NCI-H128 (cell line): Measurements from ENCODE around the gene CHPF.

ENCODE experiments used
- DNase-seq: peaks from one replicate; lab custom pipeline; 2025; ENCODE audit not compliant: unreplicated experiment; lab: John Stamatoyannopoulos, UW

Gene CHPF

GRCh38 chr2:219543596-219544358 lies at the start of gene CHPF, which contains the start of gene TMEM198:
Gene CHPF (minus strand): TSS chr2:219543809. CDS start chr2:219543538, 271 bp downstream.
Gene TMEM198 (plus strand): TSS chr2:219544028. CDS start chr2:219544728, 700 bp downstream.
- DNase-seq = peak; percentile 91

GRCh38 chr2:219593154-219593553 lies 49.5 kb upstream of the CHPF start:
- no peak for DNase-seq

GRCh38 chr2:219592736-219593135 lies 49.1 kb upstream of the CHPF start:
- no peak for DNase-seq

GRCh38 chr2:219591091-219591490 lies 47.5 kb upstream of the CHPF start:
- no peak for DNase-seq

GRCh38 chr2:219581346-219581745 lies 37.7 kb upstream of the CHPF start:
- no peak for DNase-seq

GRCh38 chr2:219578811-219579613 lies 35.4 kb upstream of the CHPF start:
- DNase-seq = no peak

- peak; percentile 48 for DNase-seq
These were observed 33.1 kb upstream of the CHPF start for GRCh38 chr2:219576505-219577388.

GRCh38 chr2:219575566-219576504 lies 32.2 kb upstream of the CHPF start:
- no peak for DNase-seq

GRCh38 chr2:219574484-219575311 lies 31.1 kb upstream of the CHPF start:
- DNase-seq = no peak

- no peak for DNase-seq
These were observed 29.6 kb upstream of the CHPF start for GRCh38 chr2:219573166-219573565.

- no peak for DNase-seq
These were observed 28.8 kb upstream of the CHPF start, which contains the start of gene INHA for GRCh38 chr2:219572237-219573001. Gene INHA (plus strand): TSS chr2:219572310. CDS start chr2:219572375, 65 bp downstream.

GRCh38 chr2:219571311-219572236 lies 28.0 kb upstream of the CHPF start, which contains the start of gene OBSL1:
Gene OBSL1 (minus strand): TSS chr2:219571539. CDS start chr2:219571232, 307 bp downstream.
- DNase-seq = peak; percentile 55

- no peak for DNase-seq
These were observed 27.3 kb upstream of the CHPF start for GRCh38 chr2:219570924-219571310.

- no peak for DNase-seq
These were observed 26.8 kb upstream of the CHPF start for GRCh38 chr2:219570194-219570923.

GRCh38 chr2:219569635-219570034 lies 26.0 kb upstream of the CHPF start:
- DNase-seq = no peak

GRCh38 chr2:219569041-219569440 lies 25.4 kb upstream of the CHPF start:
- no peak for DNase-seq
